GM18868 (cell line): ENCODE data around the gene ZNF446.
A peak's percentile ranks its signal among the peaks of the same experiment; 100 is the strongest.
"Not testable (repeated sequence)": the region's sequence is repeated elsewhere in the genome, so short reads cannot be mapped to it uniquely, and the experiment has no call there.

Experiments used
- ATAC-seq: cut with Tn5 transposase; IDR thresholded peaks from one replicate; pipeline ENCODE4 v1.9.1; 2021; ENCODE audit warnings: mild to moderate bottlenecking, moderate library complexity; ENCODE audit not compliant: unreplicated experiment

ZNF446 gene

GRCh38 chr19:58499021-58499927, 23.1 kb downstream of the ZNF446 start:
- peak; percentile 95 for ATAC-seq

- no peak for ATAC-seq
These were observed 24.1 kb downstream of the ZNF446 start for GRCh38 chr19:58500242-58500641.

GRCh38 chr19:58507602-58508223, 31.6 kb downstream of the ZNF446 start:
- not testable (repeated sequence) for ATAC-seq

GRCh38 chr19:58509731-58510083, 33.6 kb downstream of the ZNF446 start:
- ATAC-seq, result no peak

GRCh38 chr19:58510084-58510862, 34.1 kb downstream of the ZNF446 start:
- no peak for ATAC-seq

- no peak for ATAC-seq
These were observed 35.4 kb downstream of the ZNF446 start, which contains the start of gene SLC27A5 for GRCh38 chr19:58511353-58512208. SLC27A5 (minus strand) TSS chr19:58511992; CDS start chr19:58511955, 37 bp downstream.

DNA sequence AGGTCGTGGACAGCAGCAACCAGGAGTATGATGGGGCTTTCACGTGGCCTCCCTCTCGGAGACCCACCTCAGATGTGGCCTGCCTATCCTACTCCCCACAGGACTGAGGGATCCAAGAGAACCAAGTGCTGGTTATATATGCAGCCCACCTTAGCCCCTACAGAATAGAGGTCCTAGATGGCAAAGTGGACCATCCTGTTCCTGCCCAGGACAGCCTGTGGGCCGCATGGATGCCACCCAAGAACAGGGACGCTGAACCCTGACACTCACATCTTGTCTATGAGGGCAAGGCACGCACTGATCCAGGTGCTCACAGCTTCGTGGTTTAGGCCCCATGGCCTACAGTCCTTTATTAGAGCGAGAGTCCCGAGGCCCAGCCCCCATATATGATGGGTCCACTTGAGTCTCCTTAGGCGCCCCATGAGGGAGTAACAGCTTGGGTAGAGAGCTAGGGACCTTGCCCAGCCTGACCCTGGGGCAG, 37.1 kb downstream of the ZNF446 start:
- no peak for ATAC-seq

GRCh38 chr19:58513694-58514563, 37.8 kb downstream of the ZNF446 start:
- ATAC-seq, result peak; percentile 80

GRCh38 chr19:58514564-58515022, 38.4 kb downstream of the ZNF446 start:
- ATAC-seq, result no peak

GRCh38 chr19:58515259-58515658, 39.1 kb downstream of the ZNF446 start:
- ATAC-seq, result no peak

DNA sequence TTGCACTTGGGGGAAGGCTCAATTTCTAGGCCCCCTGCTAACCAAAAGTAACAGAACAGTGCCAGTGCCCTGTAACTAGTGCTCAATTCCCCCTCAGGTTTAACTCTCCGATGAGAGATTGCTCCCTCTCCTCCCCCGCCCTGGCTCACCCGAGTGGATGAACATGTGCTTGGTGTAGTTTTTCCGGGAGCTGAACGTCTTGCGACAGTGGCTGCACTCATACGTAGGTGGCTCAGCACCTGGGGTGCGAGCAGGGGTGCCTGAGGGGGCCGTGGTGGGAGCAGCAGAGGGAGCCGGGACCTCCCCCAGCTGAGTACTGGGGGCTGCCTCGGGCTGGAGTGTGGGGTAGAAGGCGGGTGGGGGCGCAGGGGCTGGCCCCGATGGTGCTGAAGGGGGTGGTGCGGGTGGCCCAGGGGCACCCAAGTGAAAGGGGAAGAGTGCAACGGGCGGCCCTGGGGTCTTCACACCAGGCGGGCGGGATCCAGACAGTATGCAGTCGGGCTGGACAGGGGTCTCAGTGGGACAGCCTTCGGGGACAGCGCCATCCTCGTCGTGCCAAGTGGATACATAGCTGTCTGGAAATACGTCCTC, 40.2 kb downstream of the ZNF446 start:
- no peak for ATAC-seq

- ATAC-seq, result no peak
These were observed 41.0 kb downstream of the ZNF446 start for GRCh38 chr19:58516964-58517833.

DNA sequence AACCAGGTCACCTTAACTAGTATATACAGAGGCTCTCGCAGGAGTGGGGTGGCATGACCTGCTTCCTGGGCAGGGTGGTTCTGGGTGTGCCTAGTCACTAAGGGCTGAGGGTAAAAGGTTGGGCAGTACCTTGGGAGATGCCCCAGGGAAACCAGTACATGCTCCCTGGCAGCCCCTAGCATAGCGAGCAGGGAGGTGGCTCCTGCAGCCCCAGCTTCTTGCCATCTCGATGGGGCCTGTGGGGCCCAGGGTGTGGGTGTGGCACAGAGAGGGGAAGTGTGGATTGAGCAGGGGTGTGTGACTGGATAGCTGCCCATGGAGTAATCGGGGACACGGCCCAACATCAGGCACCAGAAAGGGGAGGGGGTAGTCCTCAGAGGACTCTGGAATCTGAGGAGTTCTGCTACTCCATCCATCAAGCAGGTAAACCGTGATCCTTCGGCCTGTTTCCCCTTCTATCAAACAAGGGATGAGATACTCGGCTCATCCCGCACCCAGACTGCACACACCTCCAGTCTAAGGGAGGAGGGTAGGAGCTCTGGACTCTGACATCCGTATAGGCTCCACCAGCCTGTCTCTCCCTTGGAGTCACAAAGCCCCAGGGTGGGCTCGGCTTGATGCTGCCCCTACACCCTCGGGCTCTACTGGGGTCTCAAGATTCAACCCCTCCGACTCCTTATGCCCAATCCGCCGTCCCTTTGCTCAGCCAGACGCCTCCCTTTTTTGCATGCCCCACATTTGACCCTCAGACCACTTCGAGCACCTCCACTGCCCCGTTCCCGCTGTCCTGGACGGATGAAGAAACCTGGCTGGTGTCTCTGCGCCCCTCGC, 42.3 kb downstream of the ZNF446 start:
- ATAC-seq, result no peak

DNA sequence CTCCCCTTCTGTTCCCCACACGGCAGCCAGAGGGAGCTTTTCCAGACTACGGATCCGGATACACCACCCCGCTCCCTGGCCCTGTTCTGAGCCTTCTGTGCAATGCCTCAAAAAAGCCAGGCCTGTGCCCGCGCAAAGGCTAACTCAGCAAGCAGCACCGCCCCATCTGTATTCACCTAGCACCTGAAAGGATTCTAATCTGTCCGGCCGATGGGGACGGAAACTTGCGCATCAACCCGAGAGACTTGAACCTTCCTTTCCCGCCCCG, 42.9 kb downstream of the ZNF446 start:
- no peak for ATAC-seq

- peak; percentile 74 for ATAC-seq
These were observed 43.5 kb downstream of the ZNF446 start, which contains the start of gene ZBTB45 for GRCh38 chr19:58519355-58520256. ZBTB45 (minus strand) TSS chr19:58519810; CDS start chr19:58517673, 2,137 bp downstream.

GRCh38 chr19:58520257-58520599, 44.1 kb downstream of the ZNF446 start:
- ATAC-seq, result no peak
